ENCODE measurements around the gene GPR17.

The GPR17 gene

DNA sequence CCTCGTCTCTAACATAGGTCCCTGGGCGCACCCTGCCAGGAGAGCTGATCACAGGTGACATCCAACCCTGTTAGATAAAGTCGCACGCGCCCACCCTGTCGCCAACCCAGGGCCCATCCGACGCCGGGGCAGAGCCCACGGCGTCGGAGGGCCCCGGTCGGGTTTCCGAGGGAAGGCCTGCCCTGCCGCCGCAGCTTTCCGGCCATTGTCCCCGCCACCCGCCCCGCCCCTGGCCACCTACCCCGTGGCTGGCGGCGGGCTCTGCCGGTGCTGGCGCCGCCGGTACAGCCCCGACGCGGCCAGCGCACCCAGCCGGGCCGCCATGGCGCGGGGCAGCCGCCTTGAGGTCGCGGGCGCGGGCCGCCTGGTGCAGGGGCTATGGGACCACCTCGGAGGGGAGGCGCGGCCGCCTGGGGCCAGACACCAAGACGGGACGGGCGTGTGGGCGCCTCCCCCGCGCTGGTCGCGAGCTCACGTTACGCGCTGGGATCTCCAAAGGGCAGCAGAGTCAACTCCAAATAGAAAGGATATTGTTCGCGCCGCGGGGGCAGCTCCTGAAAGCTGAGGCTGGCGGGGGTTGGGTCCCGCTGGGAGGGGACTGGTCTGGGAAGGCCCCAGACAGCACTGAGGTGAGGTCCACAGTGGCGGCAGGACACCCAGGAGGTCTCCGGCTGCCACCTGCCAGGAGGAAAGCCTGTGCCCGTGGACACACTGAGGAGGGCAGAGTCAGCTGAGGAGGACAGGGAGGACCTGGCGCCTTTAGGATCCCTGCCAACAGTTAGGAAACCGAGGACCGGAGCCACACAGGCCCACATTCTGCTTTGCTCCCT, 18.3 kb downstream of the GPR17 start:
- DNase-seq (ENCODE audit: low spot score) = no peak
- TF ChIP-seq, protein P1, sequence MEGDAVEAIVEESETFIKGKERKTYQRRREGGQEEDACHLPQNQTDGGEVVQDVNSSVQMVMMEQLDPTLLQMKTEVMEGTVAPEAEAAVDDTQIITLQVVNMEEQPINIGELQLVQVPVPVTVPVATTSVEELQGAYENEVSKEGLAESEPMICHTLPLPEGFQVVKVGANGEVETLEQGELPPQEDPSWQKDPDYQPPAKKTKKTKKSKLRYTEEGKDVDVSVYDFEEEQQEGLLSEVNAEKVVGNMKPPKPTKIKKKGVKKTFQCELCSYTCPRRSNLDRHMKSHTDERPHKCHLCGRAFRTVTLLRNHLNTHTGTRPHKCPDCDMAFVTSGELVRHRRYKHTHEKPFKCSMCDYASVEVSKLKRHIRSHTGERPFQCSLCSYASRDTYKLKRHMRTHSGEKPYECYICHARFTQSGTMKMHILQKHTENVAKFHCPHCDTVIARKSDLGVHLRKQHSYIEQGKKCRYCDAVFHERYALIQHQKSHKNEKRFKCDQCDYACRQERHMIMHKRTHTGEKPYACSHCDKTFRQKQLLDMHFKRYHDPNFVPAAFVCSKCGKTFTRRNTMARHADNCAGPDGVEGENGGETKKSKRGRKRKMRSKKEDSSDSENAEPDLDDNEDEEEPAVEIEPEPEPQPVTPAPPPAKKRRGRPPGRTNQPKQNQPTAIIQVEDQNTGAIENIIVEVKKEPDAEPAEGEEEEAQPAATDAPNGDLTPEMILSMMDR (IDR thresholded peaks at IDR 0.05; ENCODE audit: borderline replicate concordance, control extremely low read depth, extremely low read depth, insufficient read depth, missing control alignments) = no peak
- in situ Hi-C loops (cut with MboI; ENCODE audit: low sequenced_read_pairs, unreplicated experiment) = no loop called here

DNA sequence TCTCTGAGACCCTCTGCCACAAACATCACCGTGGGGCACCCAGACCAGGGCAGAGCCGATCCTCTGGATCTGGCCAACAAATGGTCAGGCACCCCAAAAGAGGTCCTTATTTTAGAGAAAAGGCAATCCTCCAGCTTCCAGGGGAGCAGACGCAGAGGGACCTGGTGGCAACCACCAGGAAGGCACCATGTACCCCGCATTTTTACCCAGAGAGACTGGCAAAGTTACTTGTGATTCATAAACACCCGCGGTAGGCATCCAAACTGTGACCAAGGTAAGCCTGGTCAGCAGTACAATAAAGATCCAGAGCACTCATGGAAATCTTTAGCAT, 18.9 kb downstream of the GPR17 start:
- no peak for DNase-seq (ENCODE audit: low spot score)
- in situ Hi-C loops (cut with MboI; ENCODE audit: low sequenced_read_pairs, unreplicated experiment) = no loop called here
- TF ChIP-seq, protein P1 (IDR thresholded peaks at IDR 0.05; ENCODE audit: borderline replicate concordance, control extremely low read depth, extremely low read depth, insufficient read depth, missing control alignments) = no peak

DNA sequence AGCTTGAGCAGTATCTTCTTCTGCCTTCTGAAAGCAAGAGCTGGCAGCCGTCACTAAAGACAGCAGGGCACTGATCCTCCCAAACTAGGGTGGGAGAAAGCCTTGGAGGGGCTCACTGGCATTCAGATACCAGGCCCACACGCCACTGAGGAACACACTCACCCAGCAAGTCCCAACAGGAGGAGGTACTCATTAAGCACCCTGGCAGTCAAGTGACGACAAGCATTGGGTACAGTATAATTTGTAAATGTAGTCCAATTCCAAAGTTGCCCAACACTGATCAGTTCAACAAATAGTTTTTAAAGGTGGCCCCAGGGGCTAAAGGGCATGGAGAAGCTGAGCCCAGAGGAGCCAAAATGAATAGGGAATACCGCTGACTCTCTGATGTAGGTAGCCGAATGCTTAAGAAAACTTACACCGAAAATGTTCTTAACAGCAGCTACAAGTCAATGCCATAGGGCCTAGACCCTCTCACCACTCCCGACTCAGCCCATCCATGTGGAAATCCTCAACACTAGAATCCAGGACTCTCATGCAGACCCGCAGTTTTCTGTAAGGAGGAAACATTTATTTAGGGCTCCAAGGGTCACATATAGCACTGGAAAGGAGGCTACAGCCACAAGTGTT, 19.4 kb downstream of the GPR17 start:
- no peak for DNase-seq (ENCODE audit: low spot score)
- in situ Hi-C loops (cut with MboI; ENCODE audit: low sequenced_read_pairs, unreplicated experiment) = no loop called here
- TF ChIP-seq, protein P1 (IDR thresholded peaks at IDR 0.05; ENCODE audit: borderline replicate concordance, control extremely low read depth, extremely low read depth, insufficient read depth, missing control alignments) = no peak

DNA sequence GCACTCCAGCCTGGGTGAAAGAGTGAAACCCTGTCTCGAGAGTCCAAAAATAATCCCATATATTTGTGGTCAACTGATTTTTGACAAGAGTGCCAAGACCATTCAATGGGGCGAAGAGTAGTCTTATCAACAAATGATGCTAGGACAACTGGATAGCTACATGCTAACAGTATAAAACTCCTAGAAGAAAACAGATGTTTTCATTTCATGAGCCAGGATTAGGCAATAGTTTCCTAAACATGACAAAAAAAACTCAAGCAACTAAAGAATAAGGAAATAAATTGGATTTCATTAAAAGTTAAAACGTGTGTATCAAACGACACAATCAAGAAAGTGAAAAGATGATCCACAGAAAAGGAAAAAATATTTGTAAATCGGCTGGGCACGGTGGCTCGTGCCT, 23.1 kb downstream of the GPR17 start:
- in situ Hi-C loops (cut with MboI; ENCODE audit: low sequenced_read_pairs, unreplicated experiment) = no loop called here
- no peak for DNase-seq (ENCODE audit: low spot score)
- TF ChIP-seq, protein P1 (IDR thresholded peaks at IDR 0.05; ENCODE audit: borderline replicate concordance, control extremely low read depth, extremely low read depth, insufficient read depth, missing control alignments) = no peak

DNA sequence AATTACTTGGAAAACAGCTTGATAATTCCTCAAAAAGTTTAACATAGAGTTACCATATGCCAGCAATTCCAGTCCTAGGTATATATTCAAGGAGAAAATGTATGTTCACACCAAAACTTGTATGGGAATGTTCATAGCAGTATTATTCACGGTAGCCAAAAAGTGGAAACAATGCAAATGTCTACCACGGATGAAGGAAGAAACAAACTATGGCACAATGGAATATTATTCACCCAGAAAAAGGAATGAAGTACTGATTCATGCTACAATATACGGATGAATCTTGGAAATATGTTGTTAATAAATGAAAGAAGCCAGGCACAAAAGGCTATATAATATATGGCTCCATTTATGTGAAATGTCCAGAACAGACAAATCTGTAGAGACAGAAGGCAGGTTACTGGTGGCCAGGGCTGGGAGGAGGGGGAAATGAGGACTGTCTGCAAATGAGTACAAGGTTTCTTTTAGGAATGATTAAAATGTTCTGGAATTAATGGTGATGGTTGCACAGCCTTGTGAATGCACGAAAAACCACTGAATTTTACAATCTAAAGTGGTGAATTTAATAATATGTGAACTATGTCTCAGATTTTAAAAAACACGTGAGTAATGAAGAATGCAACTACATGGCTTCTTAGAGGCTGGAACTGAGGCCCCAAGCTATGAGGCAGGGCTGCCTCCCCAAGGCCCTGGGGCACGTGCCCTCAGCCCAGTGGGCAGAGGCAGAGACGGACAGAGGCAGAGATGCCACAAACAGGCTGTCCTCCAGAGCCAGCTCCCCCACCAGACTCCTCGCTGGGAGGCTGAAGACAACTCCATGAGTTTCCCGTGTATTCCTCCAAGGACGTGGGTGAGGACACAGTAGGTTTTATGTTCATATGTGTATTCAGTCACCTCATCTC, 24.4 kb downstream of the GPR17 start:
- in situ Hi-C loops (cut with MboI; ENCODE audit: low sequenced_read_pairs, unreplicated experiment) = no loop called here
- TF ChIP-seq, protein P1 (IDR thresholded peaks at IDR 0.05; ENCODE audit: borderline replicate concordance, control extremely low read depth, extremely low read depth, insufficient read depth, missing control alignments) = no peak
- no peak for DNase-seq (ENCODE audit: low spot score)

DNA sequence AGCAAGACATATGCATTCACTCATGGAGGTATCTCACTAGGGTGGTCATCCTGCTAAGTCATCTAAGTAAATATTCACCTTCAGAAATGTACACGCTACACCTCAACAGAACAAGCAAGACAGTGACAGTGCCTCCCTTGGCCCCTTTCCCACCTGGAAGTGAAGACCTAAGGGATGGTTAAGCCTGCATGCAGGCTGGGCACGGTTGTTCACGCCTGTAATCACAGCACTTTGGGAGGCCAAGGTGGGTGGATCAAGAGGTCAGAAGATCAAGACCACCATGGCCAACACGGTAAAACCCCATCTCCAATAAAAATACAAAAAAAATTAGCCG, 25.0 kb downstream of the GPR17 start:
- DNase-seq (ENCODE audit: low spot score) = no peak
- in situ Hi-C loops (cut with MboI; ENCODE audit: low sequenced_read_pairs, unreplicated experiment) = no loop called here

More for the DNA sequence above, 25.0 kb downstream of the GPR17 start:
- TF ChIP-seq, protein P1 (IDR thresholded peaks at IDR 0.05; ENCODE audit: borderline replicate concordance, control extremely low read depth, extremely low read depth, insufficient read depth, missing control alignments) = no peak
